ENCODE measurements around the gene KCNF1.

Gene KCNF1

GRCh38 chr2:10873171-10873570 lies 38.6 kb upstream of the KCNF1 start:
- no peak overlapping the region for H3K27ac ChIP-seq (ENCODE audit: low read depth, low read length)
- no peak overlapping the region for H3K4me3 ChIP-seq (ENCODE audit: low read depth in 1 of 2, low read length in 2 of 2)
- no peaks in the 10 kb centered on the region for H3K27me3 ChIP-seq (ENCODE audit: control insufficient read depth in 1 of 2, insufficient read depth in 2 of 2, low read length in 2 of 2)
- no peaks in the 10 kb centered on the region for H3K36me3 ChIP-seq (ENCODE audit: insufficient read depth, low read length)
- no peaks in the 10 kb centered on the region for H3K9me3 ChIP-seq (ENCODE audit: low read length)
- H3K9ac ChIP-seq (ENCODE audit: low read length): no peak overlapping the region
- H3K4me1 ChIP-seq (ENCODE audit: insufficient read depth, low read length): peaks cover 22% of the 10 kb centered on the region

- Histone ChIP-seq H3K4me3 (ENCODE audit: low read depth in 1 of 2, low read length in 2 of 2) (no peak overlapping the region), H3K9ac (ENCODE audit: low read length) (no peak overlapping the region), H3K4me1 (ENCODE audit: insufficient read depth, low read length) (peaks cover 15% of the 10 kb centered on the region), H3K36me3 (ENCODE audit: insufficient read depth, low read length) (no peaks in the 10 kb centered on the region), H3K9me3 (ENCODE audit: low read length) (no peaks in the 10 kb centered on the region), H3K27me3 (ENCODE audit: control insufficient read depth in 1 of 2, insufficient read depth in 2 of 2, low read length in 2 of 2) (no peaks in the 10 kb centered on the region), H3K27ac (ENCODE audit: low read depth, low read length) (no peak overlapping the region)
Measured at GRCh38 chr2:10873790-10874437, 37.8 kb upstream of the KCNF1 start.

- Histone ChIP-seq H3K4me3 (ENCODE audit: low read depth in 1 of 2, low read length in 2 of 2) (no peak overlapping the region), H3K36me3 (ENCODE audit: insufficient read depth, low read length) (no peaks in the 10 kb centered on the region), H3K4me1 (ENCODE audit: insufficient read depth, low read length) (peaks cover 3% of the 10 kb centered on the region), H3K9me3 (ENCODE audit: low read length) (no peaks in the 10 kb centered on the region), H3K27me3 (ENCODE audit: control insufficient read depth in 1 of 2, insufficient read depth in 2 of 2, low read length in 2 of 2) (no peaks in the 10 kb centered on the region), H3K9ac (ENCODE audit: low read length) (no peak overlapping the region), H3K27ac (ENCODE audit: low read depth, low read length) (no peak overlapping the region)
Measured at GRCh38 chr2:10875126-10875525, 36.6 kb upstream of the KCNF1 start.

GRCh38 chr2:10876394-10876793 lies 35.3 kb upstream of the KCNF1 start:
- H3K9ac ChIP-seq (ENCODE audit: low read length): no peak overlapping the region
- H3K27me3 ChIP-seq (ENCODE audit: control insufficient read depth in 1 of 2, insufficient read depth in 2 of 2, low read length in 2 of 2): no peaks in the 10 kb centered on the region
- H3K27ac ChIP-seq (ENCODE audit: low read depth, low read length): no peak overlapping the region
- H3K4me1 ChIP-seq (ENCODE audit: insufficient read depth, low read length): peaks cover 3% of the 10 kb centered on the region
- H3K9me3 ChIP-seq (ENCODE audit: low read length): no peaks in the 10 kb centered on the region
- no peaks in the 10 kb centered on the region for H3K36me3 ChIP-seq (ENCODE audit: insufficient read depth, low read length)
- H3K4me3 ChIP-seq (ENCODE audit: low read depth in 1 of 2, low read length in 2 of 2): no peak overlapping the region

GRCh38 chr2:10876963-10877362 lies 34.8 kb upstream of the KCNF1 start:
- H3K27ac ChIP-seq (ENCODE audit: low read depth, low read length): no peak overlapping the region
- H3K9ac ChIP-seq (ENCODE audit: low read length): no peak overlapping the region
- no peaks in the 10 kb centered on the region for H3K27me3 ChIP-seq (ENCODE audit: control insufficient read depth in 1 of 2, insufficient read depth in 2 of 2, low read length in 2 of 2)
- H3K9me3 ChIP-seq (ENCODE audit: low read length): no peaks in the 10 kb centered on the region
- H3K4me3 ChIP-seq (ENCODE audit: low read depth in 1 of 2, low read length in 2 of 2): no peak overlapping the region
- H3K4me1 ChIP-seq (ENCODE audit: insufficient read depth, low read length): peaks cover 3% of the 10 kb centered on the region
- no peaks in the 10 kb centered on the region for H3K36me3 ChIP-seq (ENCODE audit: insufficient read depth, low read length)

- Histone ChIP-seq H3K27ac (ENCODE audit: low read depth, low read length) (no peak overlapping the region), H3K9me3 (ENCODE audit: low read length) (no peaks in the 10 kb centered on the region), H3K4me1 (ENCODE audit: insufficient read depth, low read length) (peaks cover 3% of the 10 kb centered on the region), H3K4me3 (ENCODE audit: low read depth in 1 of 2, low read length in 2 of 2) (no peak overlapping the region), H3K36me3 (ENCODE audit: insufficient read depth, low read length) (no peaks in the 10 kb centered on the region), H3K27me3 (ENCODE audit: control insufficient read depth in 1 of 2, insufficient read depth in 2 of 2, low read length in 2 of 2) (no peaks in the 10 kb centered on the region), H3K9ac (ENCODE audit: low read length) (no peak overlapping the region)
Measured at GRCh38 chr2:10877651-10878111, 34.1 kb upstream of the KCNF1 start.

GRCh38 chr2:10878268-10878915 lies 33.3 kb upstream of the KCNF1 start:
- Histone ChIP-seq H3K27me3 (ENCODE audit: control insufficient read depth in 1 of 2, insufficient read depth in 2 of 2, low read length in 2 of 2) (no peaks in the 10 kb centered on the region), H3K9me3 (ENCODE audit: low read length) (no peaks in the 10 kb centered on the region), H3K27ac (ENCODE audit: low read depth, low read length) (no peak overlapping the region), H3K4me3 (ENCODE audit: low read depth in 1 of 2, low read length in 2 of 2) (no peak overlapping the region), H3K36me3 (ENCODE audit: insufficient read depth, low read length) (no peaks in the 10 kb centered on the region), H3K4me1 (ENCODE audit: insufficient read depth, low read length) (peaks cover 3% of the 10 kb centered on the region), H3K9ac (ENCODE audit: low read length) (no peak overlapping the region)

GRCh38 chr2:10879159-10879558 lies 32.6 kb upstream of the KCNF1 start:
- Histone ChIP-seq H3K27ac (ENCODE audit: low read depth, low read length) (no peak overlapping the region), H3K4me1 (ENCODE audit: insufficient read depth, low read length) (no peaks in the 10 kb centered on the region), H3K36me3 (ENCODE audit: insufficient read depth, low read length) (no peaks in the 10 kb centered on the region), H3K27me3 (ENCODE audit: control insufficient read depth in 1 of 2, insufficient read depth in 2 of 2, low read length in 2 of 2) (no peaks in the 10 kb centered on the region), H3K9ac (ENCODE audit: low read length) (no peak overlapping the region), H3K9me3 (ENCODE audit: low read length) (no peaks in the 10 kb centered on the region), H3K4me3 (ENCODE audit: low read depth in 1 of 2, low read length in 2 of 2) (no peak overlapping the region)

GRCh38 chr2:10879624-10880585 lies 31.8 kb upstream of the KCNF1 start:
- no peaks in the 10 kb centered on the region for H3K4me1 ChIP-seq (ENCODE audit: insufficient read depth, low read length)
- H3K9ac ChIP-seq (ENCODE audit: low read length): no peak overlapping the region
- no peaks in the 10 kb centered on the region for H3K9me3 ChIP-seq (ENCODE audit: low read length)
- H3K27ac ChIP-seq (ENCODE audit: low read depth, low read length): no peak overlapping the region
- H3K27me3 ChIP-seq (ENCODE audit: control insufficient read depth in 1 of 2, insufficient read depth in 2 of 2, low read length in 2 of 2): no peaks in the 10 kb centered on the region
- no peaks in the 10 kb centered on the region for H3K36me3 ChIP-seq (ENCODE audit: insufficient read depth, low read length)
- no peak overlapping the region for H3K4me3 ChIP-seq (ENCODE audit: low read depth in 1 of 2, low read length in 2 of 2)

- no peaks in the 10 kb centered on the region for H3K36me3 ChIP-seq (ENCODE audit: insufficient read depth, low read length)
- H3K27me3 ChIP-seq (ENCODE audit: control insufficient read depth in 1 of 2, insufficient read depth in 2 of 2, low read length in 2 of 2): no peaks in the 10 kb centered on the region
- H3K9ac ChIP-seq (ENCODE audit: low read length): no peak overlapping the region
- H3K4me1 ChIP-seq (ENCODE audit: insufficient read depth, low read length): no peaks in the 10 kb centered on the region
- H3K4me3 ChIP-seq (ENCODE audit: low read depth in 1 of 2, low read length in 2 of 2): no peak overlapping the region
- H3K27ac ChIP-seq (ENCODE audit: low read depth, low read length): no peak overlapping the region
- no peaks in the 10 kb centered on the region for H3K9me3 ChIP-seq (ENCODE audit: low read length)
Measured at GRCh38 chr2:10880586-10881321, 31.0 kb upstream of the KCNF1 start.

- H3K4me1 ChIP-seq (ENCODE audit: insufficient read depth, low read length): no peaks in the 10 kb centered on the region
- H3K36me3 ChIP-seq (ENCODE audit: insufficient read depth, low read length): no peaks in the 10 kb centered on the region
- H3K4me3 ChIP-seq (ENCODE audit: low read depth in 1 of 2, low read length in 2 of 2): no peak overlapping the region
- no peak overlapping the region for H3K9ac ChIP-seq (ENCODE audit: low read length)
- no peak overlapping the region for H3K27ac ChIP-seq (ENCODE audit: low read depth, low read length)
- no peaks in the 10 kb centered on the region for H3K27me3 ChIP-seq (ENCODE audit: control insufficient read depth in 1 of 2, insufficient read depth in 2 of 2, low read length in 2 of 2)
- no peaks in the 10 kb centered on the region for H3K9me3 ChIP-seq (ENCODE audit: low read length)
Measured at GRCh38 chr2:10882568-10882967, 29.2 kb upstream of the KCNF1 start.
